HG03103 (cell line): Measurements from ENCODE around the gene CERK.
"Not testable (repeated sequence)": the region's sequence is repeated elsewhere in the genome, so short reads cannot be mapped to it uniquely, and the experiment has no call there.

ENCODE experiments used
- ATAC-seq: cut with Tn5 transposase; IDR thresholded peaks from one replicate; pipeline ENCODE4 v1.9.1; 2021; ENCODE audit warnings: low read depth; ENCODE audit not compliant: unreplicated experiment

The CERK gene

DNA sequence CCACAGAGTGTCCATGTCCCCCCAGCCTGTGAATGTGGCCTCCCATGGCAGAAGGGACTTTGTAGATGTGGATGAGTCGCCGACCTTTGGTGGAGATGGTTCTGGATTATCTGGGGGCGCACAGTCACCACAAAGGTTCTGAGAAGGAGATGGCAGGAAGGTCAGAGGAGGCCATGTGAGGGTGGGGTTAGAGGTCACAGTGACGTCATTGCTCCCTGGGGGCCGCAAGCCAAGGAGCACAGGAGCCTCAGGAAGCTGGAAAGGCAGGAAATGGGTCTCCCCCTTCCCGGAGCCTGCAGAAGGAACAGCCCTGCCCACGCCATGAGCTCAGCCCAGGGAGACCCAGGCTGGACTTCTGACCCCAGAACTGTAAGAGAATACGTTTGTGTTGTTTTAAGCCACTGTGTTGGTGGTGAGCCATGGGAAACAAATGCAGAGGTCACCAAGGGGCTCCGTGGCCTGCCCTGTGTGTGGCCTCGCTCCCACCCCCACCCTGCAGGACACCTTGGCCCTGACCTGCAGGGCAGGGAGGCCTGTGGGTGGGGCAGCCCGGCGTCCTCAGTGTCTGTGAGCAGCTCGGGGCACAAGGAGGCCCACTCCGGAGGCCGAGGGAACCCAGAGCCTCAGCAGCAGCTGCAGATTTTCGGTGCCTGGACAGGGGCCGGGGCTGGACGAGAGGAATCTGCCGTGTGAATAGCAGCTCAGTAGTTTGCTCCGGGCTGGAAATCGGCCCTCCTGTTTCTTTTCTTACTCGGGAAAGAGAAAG is 85.8 kb downstream of the CERK start:
- no peak for ATAC-seq

DNA sequence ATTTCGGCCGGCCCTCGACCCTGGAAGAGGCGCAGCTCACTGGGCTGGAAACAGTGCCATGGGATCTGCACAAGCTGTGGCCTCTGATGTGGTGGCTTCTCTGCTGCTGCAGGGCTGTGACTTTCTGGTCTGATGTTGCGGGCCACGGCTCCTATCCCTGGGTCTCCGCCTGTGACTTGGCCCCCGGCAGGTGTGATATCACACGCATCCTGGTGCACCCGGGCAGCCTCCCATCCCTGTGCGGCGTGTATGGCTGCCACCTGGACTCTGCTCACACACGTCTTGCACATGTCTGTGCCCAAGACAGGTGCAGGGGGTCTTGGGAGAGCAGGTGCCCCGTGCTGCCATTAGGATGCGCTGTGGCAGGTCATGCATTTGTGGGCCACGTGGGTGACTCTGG is 86.7 kb downstream of the CERK start:
- ATAC-seq: no peak

DNA sequence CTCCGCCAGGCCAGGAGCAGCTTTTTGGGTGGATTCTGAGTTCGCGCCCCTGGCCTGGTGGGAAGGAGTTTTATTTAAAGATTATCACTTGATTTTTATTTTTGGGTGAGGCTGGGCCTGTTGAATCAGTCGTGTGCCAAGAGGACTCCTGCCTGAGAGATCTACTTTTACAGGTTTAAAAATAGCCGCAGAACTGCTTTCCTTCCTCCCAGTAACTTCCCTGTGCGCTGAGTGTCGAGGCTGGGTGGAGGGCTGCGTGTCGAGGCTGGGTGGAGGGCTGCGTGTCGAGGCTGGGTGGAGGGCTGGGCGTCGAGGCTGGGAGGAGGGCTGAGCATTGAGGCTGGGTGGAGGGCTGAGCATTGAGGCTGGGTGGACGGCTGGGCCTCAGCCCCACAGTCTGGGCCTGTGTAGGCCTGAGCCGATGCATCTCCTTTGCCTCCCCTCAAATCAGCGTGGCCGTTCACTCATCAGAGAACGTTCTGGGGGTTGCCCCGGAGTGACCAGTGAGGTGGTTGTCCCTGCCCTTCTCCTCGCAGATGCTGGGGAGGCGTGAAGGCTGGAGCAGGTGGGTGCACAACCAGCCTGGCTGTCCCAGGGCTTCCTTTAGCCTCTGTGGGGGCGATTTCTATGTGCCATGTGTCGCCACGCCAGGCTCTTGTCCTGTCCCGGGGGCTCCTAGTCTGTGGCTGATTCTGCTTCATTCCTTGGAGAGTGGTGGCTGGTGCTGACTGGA is 87.8 kb downstream of the CERK start:
- no peak for ATAC-seq

DNA sequence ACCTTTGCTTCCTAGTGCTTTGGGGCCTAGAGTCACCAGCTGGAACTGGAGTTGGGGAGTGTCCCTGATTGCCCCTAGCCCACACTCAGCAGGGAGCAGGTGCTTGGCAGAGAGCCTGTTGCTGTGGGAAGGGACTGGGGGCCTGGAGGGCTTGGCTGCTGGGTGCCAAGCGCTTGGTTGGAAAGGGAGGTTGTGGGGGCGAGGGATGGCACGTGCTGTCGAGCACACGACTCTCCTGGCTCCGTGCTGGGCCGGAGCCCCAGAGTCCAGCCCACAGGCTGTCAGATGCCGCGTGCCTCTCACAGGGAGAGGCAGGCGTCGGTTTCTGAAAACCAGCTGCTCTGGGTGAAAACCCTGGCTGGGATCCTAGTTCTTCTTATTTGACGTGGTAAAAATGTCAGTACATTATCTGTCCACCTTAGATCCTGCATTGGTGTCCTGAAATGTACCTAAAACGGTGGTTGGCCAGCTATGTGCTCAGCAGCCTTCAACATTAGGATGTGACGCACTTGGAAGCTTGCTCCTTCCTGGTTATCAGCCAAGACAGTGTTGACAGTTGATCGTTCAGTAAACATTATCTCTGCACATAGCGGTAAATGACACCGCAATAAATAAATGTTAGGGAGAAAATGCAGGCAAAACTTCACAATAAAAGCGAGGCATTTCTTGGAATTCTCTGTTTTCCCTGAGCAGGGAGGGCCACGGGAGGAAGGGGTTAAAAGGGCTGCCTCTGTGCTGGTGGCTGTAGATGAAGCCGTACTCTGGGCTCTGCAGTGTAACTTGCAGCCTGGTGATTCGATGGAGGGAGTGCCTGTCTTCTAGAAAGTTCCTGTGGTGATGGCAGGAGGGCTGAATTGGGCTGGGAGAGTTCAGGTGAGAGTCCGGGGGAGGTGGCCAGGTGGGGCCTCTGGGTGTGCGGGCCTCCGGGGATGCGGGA is 88.6 kb downstream of the CERK start:
- ATAC-seq: no peak

DNA sequence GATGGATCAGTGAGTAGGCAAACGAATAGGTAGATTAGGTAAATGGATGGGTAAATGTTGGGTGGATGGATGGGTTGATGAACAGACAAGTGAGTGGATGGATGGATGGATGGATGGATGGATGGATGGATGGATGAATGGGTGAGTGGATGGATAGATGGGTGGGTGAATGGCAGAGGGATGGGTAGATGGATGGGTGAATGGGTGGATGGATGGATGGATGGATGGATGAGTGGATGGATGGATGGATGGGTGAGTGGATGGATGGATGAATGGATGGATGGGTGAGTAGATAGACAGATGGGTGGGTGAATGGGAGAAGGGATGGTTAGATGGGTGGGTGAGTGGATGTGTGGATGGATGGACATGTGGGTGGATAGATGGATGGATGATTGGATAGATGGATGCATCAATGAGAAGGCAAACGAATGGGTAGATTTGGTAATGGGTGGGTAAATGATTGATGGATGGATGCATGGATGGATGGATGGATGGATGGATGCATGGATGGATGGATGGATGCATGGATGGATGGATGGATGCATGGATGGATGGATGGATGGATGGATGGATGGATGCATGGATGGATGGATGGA is 89.7 kb downstream of the CERK start:
- ATAC-seq: not testable (repeated sequence)

DNA sequence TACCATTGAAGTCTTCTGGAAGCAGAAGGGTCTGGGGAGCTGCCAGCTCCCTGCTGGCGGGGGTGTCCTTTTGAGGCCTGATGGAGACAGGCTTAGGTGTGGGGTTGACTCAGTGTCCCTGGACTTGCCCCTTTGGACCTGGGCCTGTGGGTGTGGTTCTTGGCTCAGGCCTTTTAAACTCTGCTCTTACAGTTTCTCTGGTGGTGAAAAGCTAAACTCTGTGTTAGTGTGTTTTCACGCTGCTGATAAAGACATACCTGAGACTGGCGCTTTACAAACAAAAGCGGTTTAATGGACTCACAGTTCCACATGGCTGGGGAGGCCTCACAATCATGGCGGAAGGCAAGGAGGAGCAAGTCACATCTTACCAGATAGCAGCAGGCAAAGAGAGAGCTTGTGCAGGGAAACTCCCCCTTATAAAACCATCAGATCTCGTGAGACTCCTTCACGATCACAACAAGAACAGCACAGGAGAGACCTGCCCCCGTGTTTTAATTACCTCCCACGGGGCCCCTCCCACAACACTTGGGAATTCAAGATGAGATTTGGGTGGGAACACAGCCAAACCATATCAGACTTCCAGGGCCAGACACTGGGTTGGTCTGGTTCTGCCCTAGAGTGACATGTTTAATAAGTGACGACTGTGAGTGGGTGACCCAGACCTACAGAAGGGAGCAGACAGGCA is 91.4 kb downstream of the CERK start:
- ATAC-seq: no peak

DNA sequence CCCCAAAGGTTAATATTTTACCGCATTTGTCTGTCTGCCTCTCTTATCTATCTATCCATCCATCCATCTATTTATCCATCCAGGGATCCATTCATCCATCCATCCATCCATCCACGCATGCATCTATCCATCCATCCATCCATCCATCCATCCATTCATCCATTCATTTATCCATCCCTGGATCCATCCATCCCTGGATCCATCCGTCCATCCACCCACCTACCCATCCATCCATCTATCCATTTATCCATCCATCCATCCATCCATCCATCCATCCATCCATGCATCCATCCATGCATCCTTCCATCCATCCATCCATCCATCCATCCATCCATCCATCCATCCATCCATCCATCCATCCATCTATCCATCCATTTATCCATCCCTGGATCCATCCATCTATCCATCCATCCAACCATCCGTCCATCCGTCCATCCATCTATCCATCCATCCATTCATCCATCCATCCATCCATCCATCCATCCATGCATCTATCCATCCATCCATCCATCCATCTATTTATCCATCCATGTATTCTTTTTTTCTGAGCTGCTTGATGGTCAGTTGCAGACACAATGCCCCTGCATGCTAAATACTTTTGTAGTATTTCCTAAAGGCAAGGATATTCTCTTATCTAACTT is 95.1 kb downstream of the CERK start:
- ATAC-seq: not testable (repeated sequence)

DNA sequence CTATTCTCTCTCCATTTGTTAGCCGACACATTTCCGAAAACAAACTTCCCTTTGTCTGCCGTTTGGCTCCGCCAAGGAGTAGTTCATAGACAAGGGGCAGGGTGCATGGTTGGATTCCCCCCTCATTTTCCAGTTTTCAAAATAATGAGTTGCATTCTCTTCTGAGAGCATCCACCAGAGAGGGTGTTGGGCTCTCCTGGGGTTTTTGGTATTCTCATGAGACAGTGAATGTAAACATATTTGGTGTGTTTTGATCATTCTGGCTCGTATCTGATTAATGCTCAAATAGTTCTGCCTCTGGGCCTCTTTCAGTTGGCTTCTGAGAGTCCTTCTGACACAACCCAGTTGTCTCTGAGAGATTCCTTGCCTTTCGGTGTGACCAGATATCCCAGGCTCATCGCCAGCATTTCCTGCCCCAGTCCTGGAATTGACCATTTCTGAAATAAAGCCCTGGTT is 96.2 kb downstream of the CERK start:
- ATAC-seq: no peak

DNA sequence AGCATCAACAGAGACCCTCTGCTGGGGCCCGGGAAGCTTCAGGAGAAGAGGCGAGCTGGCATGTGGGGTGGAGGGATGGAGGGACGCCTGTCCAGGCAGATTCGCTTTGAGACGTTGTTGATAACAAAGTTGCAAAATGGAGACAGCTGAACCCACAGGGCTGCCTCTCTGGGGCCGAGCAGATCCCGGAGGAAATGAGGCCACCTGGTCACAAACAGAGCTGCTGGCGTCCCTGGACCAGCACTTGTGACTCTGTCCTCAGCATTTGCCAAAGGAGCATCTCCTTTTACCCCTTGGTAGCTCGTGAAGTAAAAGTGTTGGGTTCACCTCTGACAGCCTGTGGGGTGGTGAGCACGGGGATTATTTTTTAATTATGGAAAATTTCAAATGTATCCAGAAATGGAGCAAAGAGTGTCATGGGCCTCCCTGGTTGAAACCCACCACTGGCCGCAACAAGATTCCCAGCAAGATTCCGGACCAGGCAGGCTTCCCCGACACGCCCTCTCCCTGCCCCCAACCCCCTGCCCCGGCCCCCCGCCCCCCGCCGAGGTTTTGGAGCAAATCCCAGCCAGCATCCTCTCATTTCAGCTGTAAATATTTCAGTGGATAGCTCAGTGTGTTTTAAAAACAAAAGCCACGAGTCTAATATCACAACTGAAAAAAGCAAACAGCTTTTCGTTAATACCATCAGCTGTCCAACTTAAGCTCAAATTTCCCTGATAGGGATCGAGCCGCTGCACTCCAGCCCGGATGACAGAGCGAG is 97.6 kb downstream of the CERK start:
- no peak for ATAC-seq

DNA sequence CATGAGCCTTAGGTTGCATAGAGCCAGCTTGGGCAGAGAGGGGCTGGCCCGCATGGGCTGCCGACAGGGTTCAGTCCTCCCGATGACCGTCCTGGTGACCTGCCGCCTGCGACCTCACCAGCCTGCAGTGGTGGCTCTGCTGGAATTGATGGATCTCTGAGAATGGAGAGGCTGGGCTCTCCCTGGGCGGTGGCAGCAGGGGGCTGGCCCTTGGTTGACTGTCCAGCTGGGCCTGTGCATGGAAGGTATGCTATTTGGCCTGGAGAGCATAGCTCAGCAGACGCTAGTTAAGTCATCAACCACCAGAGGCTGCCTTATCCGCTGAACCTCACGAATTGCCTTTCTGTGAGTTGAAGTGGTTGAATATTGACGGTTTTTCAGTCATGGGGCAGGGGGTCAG is 98.2 kb downstream of the CERK start:
- no peak for ATAC-seq

DNA sequence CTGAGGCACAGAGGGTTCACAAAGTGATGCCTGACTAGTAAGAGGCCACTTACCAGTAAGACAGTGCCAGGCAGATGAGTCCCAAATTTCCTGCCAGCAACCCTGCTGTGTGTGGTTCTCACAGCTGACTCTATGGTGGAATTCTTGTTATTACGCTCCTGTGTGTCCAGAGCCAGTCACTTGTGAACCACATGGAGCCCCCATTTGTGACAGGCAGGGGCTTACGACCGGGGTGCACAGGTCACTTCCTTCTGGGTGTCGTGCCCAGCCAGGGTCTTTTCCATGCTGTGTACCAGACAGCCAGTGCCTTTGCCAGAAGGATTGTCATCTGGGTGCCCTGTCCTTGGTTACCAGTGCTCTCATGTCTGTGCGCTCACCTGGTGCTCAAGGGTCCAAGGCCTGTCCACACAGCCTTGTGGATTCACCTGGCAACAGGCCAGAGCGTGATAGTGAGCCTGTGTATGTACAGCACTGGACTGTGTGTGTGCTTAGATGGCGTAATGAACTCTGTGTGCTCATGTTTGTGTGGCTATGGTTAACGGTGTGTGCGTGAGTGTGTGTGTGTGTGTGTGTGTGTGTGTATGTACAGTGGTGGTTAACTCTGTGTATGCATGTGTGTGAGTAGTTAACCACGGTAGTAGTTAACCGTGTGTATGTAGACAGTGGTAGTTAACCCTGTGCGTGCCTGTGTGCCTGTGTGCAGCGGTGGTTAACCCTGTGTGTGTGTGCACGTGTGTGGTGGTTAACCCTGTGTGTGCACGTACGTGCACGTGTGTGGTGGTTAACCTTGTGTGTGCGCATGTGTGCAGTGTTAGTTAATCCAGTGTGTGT is 99.2 kb downstream of the CERK start:
- no peak for ATAC-seq

DNA sequence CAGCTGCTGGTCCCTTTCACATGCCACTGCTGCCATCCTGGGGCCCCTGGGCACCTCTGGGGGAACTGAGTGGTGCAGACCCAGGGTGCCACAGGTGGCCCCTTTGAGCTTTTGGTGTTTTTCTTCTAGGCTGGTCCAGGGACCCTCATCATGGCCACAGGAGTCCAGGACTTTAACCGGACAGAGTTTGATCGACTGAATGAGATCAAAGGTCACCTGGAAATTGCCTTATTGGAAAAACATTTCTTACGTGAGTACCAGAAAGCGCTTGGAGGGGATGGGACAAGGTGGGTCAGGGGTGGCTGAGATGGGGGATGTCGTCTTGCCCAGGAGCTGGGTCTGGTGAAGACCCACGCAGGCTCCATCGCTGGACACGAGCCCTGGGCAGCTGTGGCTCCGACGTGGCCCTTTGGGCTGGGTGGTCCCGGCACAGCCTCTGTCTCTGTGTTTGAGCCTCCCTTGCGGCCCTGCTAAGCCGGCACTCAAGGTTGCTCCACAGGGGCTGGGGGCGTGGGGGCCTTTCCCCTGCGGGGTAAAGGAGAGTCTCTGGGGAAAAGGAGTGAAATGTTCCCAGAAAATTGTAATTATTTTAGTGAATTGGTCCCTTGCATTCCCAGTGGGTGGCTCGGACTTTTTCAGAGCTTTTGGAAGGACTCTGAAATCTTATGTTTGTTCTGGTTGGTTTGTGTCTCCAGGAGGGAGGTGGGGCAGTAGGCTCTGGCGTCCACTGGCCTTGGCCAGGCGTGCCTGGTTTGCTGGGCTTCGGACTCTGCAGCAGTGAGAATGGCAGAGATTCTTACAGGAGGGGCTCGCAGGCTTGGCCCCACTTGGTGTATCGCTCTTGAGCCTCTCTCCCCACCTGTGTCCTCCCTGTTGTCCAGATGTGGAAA is 100.1 kb downstream of the CERK start:
- no peak for ATAC-seq

DNA sequence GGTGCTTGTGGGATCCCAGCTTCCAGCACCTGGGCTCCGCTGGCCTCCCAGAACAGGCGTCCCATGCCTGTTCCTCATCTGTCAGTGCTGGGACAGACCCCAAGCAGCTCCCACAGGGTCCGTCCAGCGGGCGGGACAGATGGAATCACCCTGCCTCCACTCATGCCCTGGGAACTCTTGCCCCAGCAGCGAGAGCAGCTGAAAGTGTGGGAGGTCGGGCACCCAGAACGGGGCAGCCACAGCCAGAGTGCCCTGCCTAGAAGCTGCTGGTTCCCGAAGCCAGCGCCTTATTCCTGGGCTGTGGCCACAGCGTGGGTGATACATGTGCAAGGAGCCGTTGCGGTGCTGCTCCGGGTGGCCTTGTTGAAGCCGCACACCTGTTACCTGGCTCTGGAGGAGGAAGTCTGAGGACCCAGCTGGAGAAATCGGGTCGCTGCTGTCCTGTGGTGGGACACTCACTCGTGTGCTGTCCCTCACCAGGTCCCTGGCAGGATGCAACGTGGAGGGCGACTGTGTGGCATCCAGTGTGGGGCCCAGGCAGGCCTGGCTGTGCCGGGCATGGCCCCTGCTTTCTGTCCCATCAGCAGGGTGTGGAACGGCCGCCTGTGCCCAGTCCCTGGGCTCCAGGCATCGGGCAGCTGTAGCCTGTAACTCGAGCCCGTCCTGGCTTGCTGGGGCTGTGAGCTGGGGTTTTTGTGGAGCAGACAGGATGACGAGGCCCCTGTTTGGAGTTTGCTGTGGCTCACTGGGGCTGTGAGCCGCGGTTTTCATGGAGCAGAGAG is 101.6 kb downstream of the CERK start:
- ATAC-seq: no peak

DNA sequence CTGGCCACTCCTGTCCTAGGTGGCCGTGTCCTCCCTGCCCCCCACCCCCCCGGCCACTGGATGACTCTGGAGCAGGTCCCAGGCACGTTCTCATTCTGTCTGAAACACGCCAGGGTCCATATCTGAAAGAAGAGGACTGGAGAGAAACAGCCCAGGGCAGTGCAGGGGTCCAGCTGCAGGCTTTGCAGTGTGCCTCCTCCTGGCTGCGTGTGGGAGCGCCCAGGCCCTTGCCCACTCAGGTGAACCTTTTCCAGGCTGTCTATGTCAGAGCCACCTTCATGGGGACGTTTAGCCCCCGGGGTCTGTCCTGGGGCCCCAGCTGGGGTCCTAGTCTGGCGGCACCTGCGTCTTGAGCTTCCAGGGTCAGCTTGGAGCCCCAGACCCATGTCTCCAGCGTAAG is 102.3 kb downstream of the CERK start:
- ATAC-seq: no peak

DNA sequence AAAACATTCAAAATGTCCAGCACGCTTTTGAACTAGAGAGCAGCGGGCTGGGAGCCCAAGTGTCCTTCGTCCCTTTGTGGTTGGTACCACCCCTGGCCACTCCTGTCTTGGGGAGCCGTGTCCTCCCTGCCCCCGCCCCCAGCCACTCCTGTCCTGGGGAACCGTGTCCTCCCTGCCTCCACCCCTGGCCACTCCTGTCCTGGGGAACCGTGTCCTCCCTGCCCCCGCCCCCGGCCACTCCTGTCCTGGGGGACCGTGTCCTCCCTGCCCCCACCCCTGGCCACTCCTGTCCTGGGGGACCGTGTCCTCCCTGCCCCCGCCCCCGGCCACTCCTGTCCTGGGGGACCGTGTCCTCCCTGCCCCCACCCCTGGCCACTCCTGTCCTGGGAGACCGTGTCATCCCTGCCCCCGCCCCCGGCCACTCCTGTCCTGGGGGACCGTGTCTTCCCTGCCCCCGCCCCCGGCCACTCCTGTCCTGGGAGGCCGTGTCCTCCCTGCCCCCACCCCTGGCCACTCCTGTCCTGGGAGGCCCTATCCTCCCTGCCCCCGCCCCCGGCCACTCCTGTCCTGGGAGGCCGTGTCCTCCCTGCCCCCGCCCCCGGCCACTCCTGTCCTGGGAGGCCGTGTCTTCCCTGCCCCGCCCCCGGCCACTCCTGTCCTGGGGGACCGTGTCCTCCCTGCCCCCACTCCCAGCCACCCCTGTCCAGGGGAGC is 102.9 kb downstream of the CERK start:
- not testable (repeated sequence) for ATAC-seq
